ENCODE results near the gene C9orf43. TPM values are rescaled to one million over a fixed set of nuclear protein-coding genes. Genes with fewer than 3 reads are reported as not detected.
"Not testable (repeated sequence)": the region's sequence is repeated elsewhere in the genome, so short reads cannot be mapped to it uniquely, and the experiment has no call there.

C9orf43 gene
- total RNA-seq, 4 donors from 2014 or later, result 0.21 to 3.3 (median 0.58) TPM; not detected in 1

DNA sequence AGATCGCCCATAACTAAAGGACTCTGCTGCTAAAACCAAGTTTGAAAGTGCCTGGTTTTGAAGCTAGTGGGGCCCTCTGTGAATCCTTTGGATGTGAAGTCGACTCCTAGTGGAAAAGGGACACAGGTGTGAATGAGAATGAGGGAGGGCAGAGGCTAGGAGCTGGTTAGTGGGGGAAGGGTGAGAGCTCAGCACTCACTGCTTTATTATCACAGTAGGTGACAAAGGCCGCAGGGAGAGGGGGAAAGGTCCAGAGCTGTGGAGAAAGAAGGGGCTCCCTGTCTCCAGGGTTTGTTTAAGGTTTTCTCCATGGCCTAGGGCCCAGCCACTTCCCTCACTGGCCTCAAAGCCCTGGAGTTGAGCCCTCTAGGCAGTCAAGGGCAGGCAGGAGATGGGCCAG, 37.3 kb upstream of the C9orf43 start:
- intact Hi-C loops (cut with DNase I; ENCODE audit: low total_unique reads), result no loop called here
- Histone ChIP-seq H3K4me1 (peaks cover 0 to 5% of the 10 kb centered on the region in 2 donors), H3K27ac (no peak overlapping the region), H3K4me3 (no peak overlapping the region), H3K9me3 (no peaks in the 10 kb centered on the region), H3K27me3 (no peaks in the 10 kb centered on the region), H3K36me3 (no peaks in the 10 kb centered on the region)
- TF ChIP-seq POLR2A (IDR thresholded peaks at IDR 0.05), result no peak
- DNase-seq, result no peak

GRCh38 chr9:113373676-113374392, 36.7 kb upstream of the C9orf43 start:
- intact Hi-C loops (cut with DNase I; ENCODE audit: low total_unique reads), result no loop called here
- H3K36me3 ChIP-seq, result no peaks in the 10 kb centered on the region
- H3K27me3 ChIP-seq, result no peaks in the 10 kb centered on the region

DNA sequence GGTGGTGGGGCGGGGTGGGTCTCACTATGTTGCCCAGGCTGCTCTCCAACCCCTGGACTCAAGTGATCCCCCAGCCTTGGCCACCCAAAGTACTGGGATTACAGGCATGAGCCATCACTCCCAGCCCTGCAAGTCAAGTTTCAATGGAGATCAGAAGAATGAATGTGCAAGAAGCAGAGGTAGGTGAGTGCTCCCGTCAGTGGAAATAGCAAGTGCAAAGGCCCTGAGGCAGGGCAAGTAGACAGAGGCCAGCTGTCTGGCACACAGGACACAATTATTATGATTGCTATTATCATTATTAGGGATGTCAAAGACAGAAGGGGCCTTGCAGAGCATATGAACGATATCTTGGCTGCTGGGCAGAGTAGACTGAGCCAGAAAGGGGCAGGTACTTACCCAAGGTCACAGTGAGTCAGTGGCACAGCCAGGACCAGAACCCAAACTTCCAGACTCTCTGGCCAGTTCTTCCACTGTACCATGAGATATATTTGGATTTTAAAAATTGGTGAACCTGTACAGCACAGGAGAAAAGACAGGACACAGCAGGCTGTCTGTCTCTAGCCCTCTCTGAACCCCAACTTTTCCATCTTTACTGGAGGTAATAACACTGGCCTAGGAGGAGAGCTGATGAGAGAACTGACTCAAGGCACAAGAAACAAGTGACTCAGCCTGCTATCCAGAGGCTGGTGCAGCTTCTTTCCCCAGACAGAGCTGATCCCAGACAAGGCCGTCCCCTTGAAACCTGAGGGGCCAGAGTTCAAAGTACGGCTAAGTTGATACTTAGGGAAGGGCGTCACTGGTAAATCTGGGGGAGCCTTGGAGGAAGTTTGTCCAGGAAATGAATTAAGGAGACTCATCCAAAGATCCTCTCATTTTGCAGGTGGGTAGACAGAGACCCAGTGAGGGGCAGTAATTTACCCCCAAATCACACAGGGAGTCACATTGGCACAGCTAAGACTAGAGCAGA, 35.2 kb upstream of the C9orf43 start:
- TF ChIP-seq CTCF (IDR thresholded peaks at IDR 0.05) (no peak), POLR2A (IDR thresholded peaks at IDR 0.05) (no peak)
- Histone ChIP-seq H3K36me3 (no peaks in the 10 kb centered on the region), H3K4me1 (peaks cover 0 to 5% of the 10 kb centered on the region in 2 donors), H3K27me3 (no peaks in the 10 kb centered on the region), H3K9me3 (no peaks in the 10 kb centered on the region), H3K4me3 (peak overlapping the region in 1 of 2 donors; percentile 83), H3K27ac (no peak overlapping the region)
- no peak for DNase-seq
- intact Hi-C loops (cut with DNase I; ENCODE audit: low total_unique reads), result no loop called here

More at GRCh38 chr9:113373676-113374392, 36.7 kb upstream of the C9orf43 start:
- H3K27ac ChIP-seq, result no peak overlapping the region
- no peak overlapping the region for H3K4me3 ChIP-seq
- no peaks in the 10 kb centered on the region for H3K9me3 ChIP-seq
- TF ChIP-seq CTCF (IDR thresholded peaks at IDR 0.05), result no peak
- H3K4me1 ChIP-seq, result peaks cover 0 to 5% of the 10 kb centered on the region in 2 donors
- no peak for DNase-seq

DNA sequence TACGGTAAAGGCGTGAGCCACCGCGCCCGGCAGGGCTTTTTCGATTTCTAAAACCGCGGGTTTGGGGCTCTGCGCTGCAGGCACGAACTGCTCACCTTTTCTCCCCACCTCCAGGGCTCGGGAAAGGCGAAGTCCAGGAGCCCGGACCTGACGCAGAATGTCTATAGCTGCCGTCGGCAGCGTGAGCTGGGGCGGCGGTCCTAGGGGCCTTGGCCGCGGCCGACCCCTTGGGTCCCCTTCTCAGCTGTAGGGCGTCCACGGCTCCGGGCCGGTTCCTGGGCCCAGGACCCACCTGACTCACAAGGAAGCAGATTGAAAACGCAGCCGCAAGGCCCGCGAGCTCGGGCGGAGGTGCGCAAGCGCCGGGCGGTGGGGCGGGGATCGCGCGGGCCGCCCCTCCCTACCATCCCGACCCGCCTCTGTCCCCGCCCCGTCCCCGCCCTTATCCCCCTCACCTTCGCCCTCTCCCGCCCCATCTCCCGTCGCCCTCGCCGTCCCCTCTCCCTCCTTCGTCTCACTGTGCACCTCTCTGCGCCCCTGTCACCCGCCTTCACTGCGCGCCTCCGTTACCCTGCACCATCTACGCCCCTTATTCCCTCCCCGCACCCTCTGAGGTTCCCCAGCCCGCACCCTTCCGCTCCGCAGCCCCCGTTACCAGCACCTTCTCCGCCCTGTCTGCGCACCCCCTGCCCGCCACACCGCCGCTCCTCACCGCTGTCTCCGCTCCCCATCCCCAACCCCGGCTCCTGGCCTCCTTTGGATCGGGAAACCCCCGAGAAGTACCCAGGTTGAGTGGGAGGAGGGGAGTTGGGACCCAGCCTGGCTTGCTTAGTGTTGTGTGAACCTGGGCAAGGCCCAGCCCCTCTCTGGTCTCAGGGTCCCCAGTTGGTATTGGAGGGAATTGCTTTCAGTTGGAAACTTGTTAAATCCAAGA, 33.6 kb upstream of the C9orf43 start, which contains the start of gene HDHD3:
Gene HDHD3, minus strand, starts transcription at position 353 of the 934 bp plus-strand sequence. CDS start 2,632 bp downstream, outside the sequence.
- no peaks in the 10 kb centered on the region for H3K9me3 ChIP-seq
- H3K27ac ChIP-seq, result peak within 1 kb of the TSS; percentile 81 to 89
- H3K36me3 ChIP-seq, result no peaks in the 10 kb centered on the region
- peaks cover 0 to 5% of the 10 kb centered on the region in 2 donors for H3K4me1 ChIP-seq
- intact Hi-C loops (cut with DNase I; ENCODE audit: low total_unique reads), result no loop called here
- H3K4me3 ChIP-seq, result peak within 1 kb of the TSS; percentile 74 to 83
- DNase-seq, result peak; percentile 81 to 82
- TF ChIP-seq POLR2A (IDR thresholded peaks at IDR 0.05) (peak; percentile 47 to 84), CTCF (IDR thresholded peaks at IDR 0.05) (no peak)
- no peaks in the 10 kb centered on the region for H3K27me3 ChIP-seq

DNA sequence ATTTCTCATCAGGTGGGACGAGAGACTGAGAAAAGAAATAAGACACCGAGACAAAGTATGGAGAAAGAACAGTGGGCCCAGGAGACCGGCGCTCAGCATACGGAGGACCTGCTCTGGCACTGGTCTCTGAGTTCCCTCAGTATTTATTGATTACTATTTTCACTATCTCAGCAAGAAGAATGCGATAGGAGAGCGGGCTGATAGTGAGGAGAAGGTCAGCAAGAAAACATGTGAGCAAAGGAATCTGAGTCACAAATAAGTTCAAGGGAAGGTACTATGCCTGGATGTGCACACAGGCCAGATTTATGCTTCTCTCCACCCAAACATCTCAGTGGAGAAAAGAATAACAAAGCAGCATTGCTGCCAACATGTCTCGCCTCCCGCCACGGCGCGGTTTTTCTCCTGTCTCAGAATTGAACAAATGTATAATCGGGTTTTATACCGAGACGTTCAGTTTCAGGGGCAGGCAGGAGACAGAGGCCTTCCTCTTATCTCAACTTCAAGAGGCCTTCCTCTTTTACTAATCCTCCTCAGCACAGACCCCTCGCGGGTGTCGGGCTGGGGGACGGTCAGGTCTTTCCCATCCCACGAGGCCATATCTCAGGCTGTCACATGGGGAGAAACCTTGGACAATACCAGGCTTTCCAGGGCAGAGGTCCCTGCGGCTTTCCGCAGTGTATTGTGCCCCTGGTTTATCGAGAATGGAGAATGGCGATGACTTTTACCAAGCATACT, 31.3 kb upstream of the C9orf43 start:
- intact Hi-C loops (cut with DNase I; ENCODE audit: low total_unique reads); DNase-seq; H3K4me3 ChIP-seq; H3K36me3 ChIP-seq; H3K4me1 ChIP-seq; H3K9me3 ChIP-seq; H3K27me3 ChIP-seq; H3K27ac ChIP-seq: not testable (repeated sequence)

DNA sequence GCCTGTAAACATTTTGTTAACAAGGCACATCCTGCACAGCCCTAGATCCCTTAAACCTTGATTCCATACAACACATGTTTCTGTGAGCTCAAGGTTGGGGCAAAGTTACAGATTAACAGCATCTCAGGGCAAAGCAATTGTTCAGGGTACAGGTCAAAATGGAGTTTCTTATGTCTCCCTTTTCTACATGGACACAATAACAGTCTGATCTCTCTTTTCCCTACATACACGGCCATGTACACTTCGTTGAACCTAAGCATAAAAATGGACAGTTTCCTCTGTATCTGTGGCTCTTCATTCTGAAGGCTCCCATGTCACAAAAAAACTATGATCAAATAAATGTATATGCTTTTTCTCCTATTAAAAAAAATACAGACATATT, 30.7 kb upstream of the C9orf43 start:
- H3K36me3 ChIP-seq; DNase-seq; H3K4me1 ChIP-seq; H3K27ac ChIP-seq; H3K27me3 ChIP-seq; intact Hi-C loops (cut with DNase I; ENCODE audit: low total_unique reads); H3K9me3 ChIP-seq; H3K4me3 ChIP-seq: not testable (repeated sequence)
